Lung (tissue), 12 donors: ENCODE results near the gene CLDN3. TPM values are rescaled to one million over a fixed set of nuclear protein-coding genes. Genes with fewer than 3 reads are reported as not detected.
"Not testable (repeated sequence)": the region's sequence is repeated elsewhere in the genome, so short reads cannot be mapped to it uniquely, and the experiment has no call there.

Source experiments
- ATAC-seq: fragments of 200-7000 bp; cut with Tn5 transposase; one replicate; pipeline ENCODE4 v1.9.1; 2020; ENCODE audit warnings: moderate number of reproducible peaks; ENCODE audit not compliant: insufficient read depth, low FRiP score
- DNase-seq, 3 donors: peaks; one replicate each; pipeline ENCODE4 v3.0.0-alpha.2; 2013 to 2017
- H3K27ac ChIP-seq, 2 donors: one replicate each; pipeline ENCODE4 v1.5.1; 2013; ENCODE audit warnings: mild to moderate bottlenecking in 2 of 2, moderate library complexity in 2 of 2, control low read depth in 1 of 2, inconsistent platforms in 1 of 2, low read depth in 1 of 2, low read length in 1 of 2
- H3K27me3 ChIP-seq, 3 donors: one replicate each; pipeline ENCODE4 v1.5.1; 2013; ENCODE audit warnings: low read length in 2 of 3; ENCODE audit not compliant: control insufficient read depth in 3 of 3, insufficient read depth in 3 of 3
- H3K36me3 ChIP-seq, 4 donors: one replicate each; pipeline ENCODE4 v1.5.1; 2013; ENCODE audit warnings: low read length in 4 of 4, mild to moderate bottlenecking in 1 of 4, moderate library complexity in 1 of 4; ENCODE audit not compliant: control insufficient read depth in 4 of 4, insufficient read depth in 4 of 4
- H3K4me1 ChIP-seq, 5 donors: one replicate each; pipeline ENCODE4 v1.5.1; 2013; ENCODE audit warnings: low read length in 5 of 5, mild to moderate bottlenecking in 2 of 5, moderate library complexity in 1 of 5; ENCODE audit not compliant: control insufficient read depth in 5 of 5, insufficient read depth in 5 of 5
- H3K4me3 ChIP-seq: one replicate; pipeline ENCODE4 v1.5.1; 2013; ENCODE audit warnings: mild to moderate bottlenecking, control low read depth, moderate library complexity
- H3K9ac ChIP-seq, 2 donors: one replicate each; pipeline ENCODE4 v1.5.1; 2013; ENCODE audit warnings: low read length in 2 of 2, control low read depth in 1 of 2; ENCODE audit not compliant: insufficient read depth in 1 of 2
- H3K9me3 ChIP-seq, 4 donors: one replicate each; pipeline ENCODE4 v1.5.1; 2013; ENCODE audit warnings: low read length in 3 of 4, mild to moderate bottlenecking in 1 of 4, moderate library complexity in 1 of 4; ENCODE audit not compliant: control insufficient read depth in 4 of 4, insufficient read depth in 3 of 4
- CTCF ChIP-seq: IDR thresholded peaks from 2 replicates; pipeline ENCODE4 v1.5.1; 2012; ENCODE audit warnings: mild to moderate bottlenecking; ENCODE audit errors: control extremely low read depth, extremely low read depth
- WGBS, 2 donors: extraction: QIAGEN DNeasy Blood & Tissue Kit; methylation state at CpG; one replicate each; pipeline ENCODE4 v1.1.7; 2013; 5-methylcytosine and 5-hydroxymethylcytosine counted together
- polyA plus RNA-seq, 2 donors: library from polyadenylated mRNA; stranded (reverse); fragments of 200-250 nt; gene quantifications; one replicate each; pipeline ENCODE4 v1.2.1, GENCODE V29; 2013
- total RNA-seq, 2 donors: library from RNA; depleted of rRNA in 1 of 2; stranded (reverse); fragments of >200 nt in 1 of 2; gene quantifications; one replicate each; pipeline ENCODE4 v1.2.1, GENCODE V29; 2014 to 2021
- donor health status: control.
- donor health status: control.
- donor health status: Bipolar disorder and iron deficiency.
- donor health status: healthy.
- donor health status: DM: yes; HTN: yes; CAD: no.

Gene CLDN3
- total and polyA plus RNA-seq, 4 donors: 42.9 to 54.7 (median 43.6) TPM

- not testable (repeated sequence) for DNase-seq, ATAC-seq, H3K36me3 ChIP-seq, H3K9me3 ChIP-seq, H3K27ac ChIP-seq, H3K4me3 ChIP-seq, H3K27me3 ChIP-seq, H3K9ac ChIP-seq, H3K4me1 ChIP-seq
- 87 to 93% methylated on average over 7 of the region's 7 CpGs for WGBS, 2 donors
Observed at GRCh38 chr7:73791170-73791690, 21.2 kb upstream of the CLDN3 start.

- DNase-seq (no peak), ATAC-seq (no peak)
- H3K27ac ChIP-seq: no peak overlapping the region
- no peak for TF ChIP-seq CTCF
- H3K9me3 ChIP-seq: no peaks in the 10 kb centered on the region
- no peaks in the 10 kb centered on the region for H3K4me1 ChIP-seq
- H3K27me3 ChIP-seq: no peaks in the 10 kb centered on the region
- H3K36me3 ChIP-seq: no peaks in the 10 kb centered on the region
- no peak overlapping the region for H3K4me3 ChIP-seq
- no peak overlapping the region for H3K9ac ChIP-seq
- WGBS, 2 donors: 83 to 94% methylated on average over 4 of the region's 4 CpGs
Observed at GRCh38 chr7:73789051-73789450, 19.0 kb upstream of the CLDN3 start.

- not testable (repeated sequence) for H3K4me3 ChIP-seq, H3K27ac ChIP-seq, DNase-seq, H3K4me1 ChIP-seq, ATAC-seq, H3K36me3 ChIP-seq, H3K9me3 ChIP-seq, H3K27me3 ChIP-seq, H3K9ac ChIP-seq
- WGBS, 2 donors: 82 to 88% methylated on average over 1 of the region's 1 CpG
Observed at GRCh38 chr7:73787786-73788048, 17.6 kb upstream of the CLDN3 start.

GRCh38 chr7:73786588-73786987, 16.5 kb upstream of the CLDN3 start:
- Histone ChIP-seq H3K9ac (no peak overlapping the region), H3K4me3 (no peak overlapping the region), H3K27ac (no peak overlapping the region), H3K27me3 (no peaks in the 10 kb centered on the region), H3K36me3 (no peaks in the 10 kb centered on the region), H3K9me3 (no peaks in the 10 kb centered on the region), H3K4me1 (no peaks in the 10 kb centered on the region)
- TF ChIP-seq CTCF: no peak
- no peak for ATAC-seq
- DNase-seq: no peak
- 68 to 93% methylated on average over 1 of the region's 1 CpG for WGBS, 2 donors

GRCh38 chr7:73779517-73779916, 9.4 kb upstream of the CLDN3 start:
- no peaks in the 10 kb centered on the region for H3K36me3 ChIP-seq
- H3K9ac ChIP-seq: no peak overlapping the region
- no peak overlapping the region for H3K4me3 ChIP-seq
- no peak overlapping the region for H3K27ac ChIP-seq
- TF ChIP-seq CTCF: no peak
- WGBS, 2 donors: 95 to 100% methylated on average over 1 of the region's 1 CpG
- H3K9me3 ChIP-seq: peaks cover 0 to 3% (median 0%) of the 10 kb centered on the region in 4 donors
- ATAC-seq: no peak
- no peaks in the 10 kb centered on the region for H3K4me1 ChIP-seq
- no peak for DNase-seq
- H3K27me3 ChIP-seq: no peaks in the 10 kb centered on the region
